Astrocyte (in vitro differentiated cells and primary cell): ENCODE measurements around the gene DGKB. TPM values are rescaled to one million over a fixed set of nuclear protein-coding genes. Genes with fewer than 3 reads are reported as not detected.

ENCODE experiments used
- DNase-seq: peaks from one replicate; pipeline ENCODE4 v3.0.0-alpha.2; 2010; ENCODE audit warnings: low read depth
- FAIRE-seq: peaks from 2 replicates; lab custom pipeline; 2011; peaks lifted over from hg19 to GRCh38; lab: Jason Lieb, UNC
- H2AFZ ChIP-seq: 2 replicates; pipeline ENCODE4 v1.6.0; 2012; ENCODE audit warnings: low read depth, low read length, inconsistent platforms
- H3K27ac ChIP-seq: 2 replicates; pipeline ENCODE4 v1.5.1; 2011; ENCODE audit warnings: low read depth, low read length, inconsistent platforms
- H3K27me3 ChIP-seq: 2 replicates; pipeline ENCODE4 v1.6.0; 2011; ENCODE audit warnings: low read length, inconsistent platforms; ENCODE audit not compliant: insufficient read depth
- H3K36me3 ChIP-seq: 2 replicates; pipeline ENCODE4 v1.5.1; 2011; ENCODE audit warnings: low read length, inconsistent platforms; ENCODE audit not compliant: insufficient read depth
- H3K4me1 ChIP-seq: 2 replicates; pipeline ENCODE4 v1.5.1; 2011; ENCODE audit warnings: low read length, inconsistent platforms; ENCODE audit not compliant: insufficient read depth
- H3K4me2 ChIP-seq: 2 replicates; pipeline ENCODE4 v1.6.0; 2012; ENCODE audit warnings: low read length, inconsistent platforms
- H3K4me3 ChIP-seq: 2 replicates; pipeline ENCODE4 v1.5.1; 2011; ENCODE audit warnings: low read depth, mild to moderate bottlenecking, low read length, inconsistent platforms; ENCODE audit not compliant: insufficient read depth
- H3K79me2 ChIP-seq: 2 replicates; pipeline ENCODE4 v1.6.0; 2012; ENCODE audit warnings: mild to moderate bottlenecking, low read length, inconsistent platforms; ENCODE audit not compliant: insufficient read depth
- H3K9ac ChIP-seq: 2 replicates; pipeline ENCODE4 v1.6.0; 2012; ENCODE audit warnings: mild to moderate bottlenecking, low read length, inconsistent platforms
- H3K9me3 ChIP-seq: 2 replicates; pipeline ENCODE4 v1.5.1; 2012; ENCODE audit warnings: low read depth, mild to moderate bottlenecking, low read length, inconsistent platforms; ENCODE audit not compliant: insufficient read depth
- H4K20me1 ChIP-seq: 2 replicates; pipeline ENCODE4 v1.6.0; 2012; ENCODE audit warnings: low read length, inconsistent platforms; ENCODE audit not compliant: insufficient read depth
- H3K27ac Mint-ChIP-seq: one replicate; pipeline ENCODE4 v1.8.0; 2021; ENCODE audit warnings: mild to moderate bottlenecking, mixed read lengths; ENCODE audit not compliant: unreplicated experiment
- H3K27me3 Mint-ChIP-seq: one replicate; pipeline ENCODE4 v1.8.0; 2021; ENCODE audit warnings: low read depth, mixed read lengths; ENCODE audit not compliant: unreplicated experiment
- H3K36me3 Mint-ChIP-seq: one replicate; pipeline ENCODE4 v1.8.0; 2021; ENCODE audit warnings: low read depth, mixed read lengths; ENCODE audit not compliant: unreplicated experiment
- H3K4me1 Mint-ChIP-seq: one replicate; pipeline ENCODE4 v1.8.0; 2021; ENCODE audit warnings: low read depth, mixed read lengths; ENCODE audit not compliant: unreplicated experiment
- H3K4me3 Mint-ChIP-seq: one replicate; pipeline ENCODE4 v1.8.0; 2021; ENCODE audit warnings: mild to moderate bottlenecking, moderate library complexity, mixed read lengths; ENCODE audit not compliant: unreplicated experiment
- H3K9me3 Mint-ChIP-seq: one replicate; pipeline ENCODE4 v1.8.0; 2021; ENCODE audit warnings: mild to moderate bottlenecking, mixed read lengths; ENCODE audit not compliant: unreplicated experiment
- EZH2 ChIP-seq: IDR thresholded peaks from 2 replicates; pipeline ENCODE4 v1.6.1; 2012; ENCODE audit warnings: mild to moderate bottlenecking, low read length, inconsistent platforms; ENCODE audit not compliant: insufficient read depth
- total RNA-seq: library from RNA; stranded (reverse); gene quantifications from 2 replicates; pipeline ENCODE4 v1.2.1, GENCODE V29; 2021
- TF ChIP-seq, protein P1 (sequence below): IDR thresholded peaks from 2 replicates; pipeline ENCODE4 v1.5.1; 2011; ENCODE audit warnings: low read depth, mild to moderate bottlenecking, inconsistent platforms, low read length, moderate library complexity; ENCODE audit not compliant: insufficient read depth

The DGKB gene
- total RNA-seq, 1 donor from 2014 or later, result 0.39 TPM

DNA sequence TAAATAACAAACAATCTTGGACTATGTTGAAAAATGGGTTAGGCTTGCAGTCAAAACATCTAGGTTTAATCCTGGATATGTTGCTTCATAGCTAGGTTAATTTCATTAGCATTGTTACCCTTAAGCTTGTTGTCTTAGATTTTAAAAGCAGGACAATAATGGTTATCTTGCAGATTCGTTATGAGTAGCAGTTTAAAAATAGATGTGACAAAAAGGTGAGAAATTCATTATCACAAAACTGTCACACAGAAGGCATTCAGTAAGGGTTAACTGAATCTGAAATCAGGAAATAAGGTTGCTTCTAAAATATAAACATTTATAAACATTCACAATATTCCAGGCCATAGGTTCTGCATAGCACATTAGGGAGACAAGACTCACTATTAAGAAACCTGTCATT is 483.9 kb downstream of the DGKB start:
- Histone ChIP-seq H3K79me2 (no peaks in the 10 kb centered on the region), H3K36me3 (no peaks in the 10 kb centered on the region), H3K9ac (no peak overlapping the region), H3K4me3 (no peak overlapping the region), H4K20me1 (no peaks in the 10 kb centered on the region), H3K27me3 (no peaks in the 10 kb centered on the region), H3K27ac (no peak overlapping the region), H3K4me1 (no peaks in the 10 kb centered on the region), H3K4me2 (no peak overlapping the region), H2AFZ (no peak overlapping the region), H3K9me3 (no peaks in the 10 kb centered on the region)
- Mint-ChIP-seq H3K4me3 (no peak overlapping the region), H3K4me1 (no peaks in the 10 kb centered on the region), H3K27ac (no peak overlapping the region), H3K27me3 (no peaks in the 10 kb centered on the region), H3K36me3 (no peaks in the 10 kb centered on the region), H3K9me3 (no peaks in the 10 kb centered on the region)
- FAIRE-seq (no peak), DNase-seq (no peak)
- TF ChIP-seq, protein P1, sequence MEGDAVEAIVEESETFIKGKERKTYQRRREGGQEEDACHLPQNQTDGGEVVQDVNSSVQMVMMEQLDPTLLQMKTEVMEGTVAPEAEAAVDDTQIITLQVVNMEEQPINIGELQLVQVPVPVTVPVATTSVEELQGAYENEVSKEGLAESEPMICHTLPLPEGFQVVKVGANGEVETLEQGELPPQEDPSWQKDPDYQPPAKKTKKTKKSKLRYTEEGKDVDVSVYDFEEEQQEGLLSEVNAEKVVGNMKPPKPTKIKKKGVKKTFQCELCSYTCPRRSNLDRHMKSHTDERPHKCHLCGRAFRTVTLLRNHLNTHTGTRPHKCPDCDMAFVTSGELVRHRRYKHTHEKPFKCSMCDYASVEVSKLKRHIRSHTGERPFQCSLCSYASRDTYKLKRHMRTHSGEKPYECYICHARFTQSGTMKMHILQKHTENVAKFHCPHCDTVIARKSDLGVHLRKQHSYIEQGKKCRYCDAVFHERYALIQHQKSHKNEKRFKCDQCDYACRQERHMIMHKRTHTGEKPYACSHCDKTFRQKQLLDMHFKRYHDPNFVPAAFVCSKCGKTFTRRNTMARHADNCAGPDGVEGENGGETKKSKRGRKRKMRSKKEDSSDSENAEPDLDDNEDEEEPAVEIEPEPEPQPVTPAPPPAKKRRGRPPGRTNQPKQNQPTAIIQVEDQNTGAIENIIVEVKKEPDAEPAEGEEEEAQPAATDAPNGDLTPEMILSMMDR, result no peak
- TF ChIP-seq EZH2, result no peak

DNA sequence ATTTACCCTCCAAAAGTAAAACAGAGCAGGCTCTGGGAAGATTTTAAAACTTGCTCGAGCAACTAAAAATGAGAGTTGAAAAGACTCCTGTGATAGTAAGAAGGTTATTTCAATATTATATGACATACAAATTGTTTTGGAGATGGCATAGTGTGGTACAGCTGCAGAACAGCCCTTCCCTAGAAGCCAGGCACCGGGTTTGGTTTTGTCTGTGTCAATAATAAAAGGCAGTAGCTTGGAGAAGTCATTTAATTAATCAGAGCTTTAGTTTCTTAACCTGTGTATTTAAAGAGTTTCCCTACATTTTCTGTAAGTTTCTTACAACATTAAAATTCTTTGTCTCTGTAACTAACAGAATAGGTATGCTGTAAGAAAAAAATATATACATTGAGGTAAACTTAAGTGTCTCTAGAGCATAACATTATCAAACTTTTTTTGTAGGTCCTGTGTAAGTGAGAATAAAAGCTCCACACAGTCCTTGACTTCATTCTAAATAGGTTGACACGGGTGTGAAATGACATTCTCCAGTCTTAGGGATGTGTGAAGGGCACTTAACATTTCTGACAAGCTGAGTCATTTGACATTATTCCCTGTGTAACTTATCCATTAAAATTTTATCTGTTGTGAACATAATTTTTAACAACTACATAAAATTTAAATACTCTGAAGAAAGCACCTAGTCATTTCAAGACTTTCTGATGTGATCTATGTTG is 488.1 kb downstream of the DGKB start:
- Mint-ChIP-seq H3K36me3 (no peaks in the 10 kb centered on the region), H3K9me3 (no peaks in the 10 kb centered on the region), H3K27ac (no peak overlapping the region), H3K27me3 (no peaks in the 10 kb centered on the region), H3K4me1 (no peaks in the 10 kb centered on the region), H3K4me3 (no peak overlapping the region)
- Histone ChIP-seq H3K9me3 (no peaks in the 10 kb centered on the region), H3K4me3 (no peak overlapping the region), H3K4me1 (no peaks in the 10 kb centered on the region), H3K4me2 (no peak overlapping the region), H3K9ac (no peak overlapping the region), H3K36me3 (no peaks in the 10 kb centered on the region), H3K27me3 (no peaks in the 10 kb centered on the region), H4K20me1 (no peaks in the 10 kb centered on the region), H3K79me2 (no peaks in the 10 kb centered on the region), H2AFZ (no peak overlapping the region), H3K27ac (no peak overlapping the region)
- no peak for TF ChIP-seq EZH2
- TF ChIP-seq, protein P1, result no peak
- no peak for DNase-seq
- FAIRE-seq, result no peak

DNA sequence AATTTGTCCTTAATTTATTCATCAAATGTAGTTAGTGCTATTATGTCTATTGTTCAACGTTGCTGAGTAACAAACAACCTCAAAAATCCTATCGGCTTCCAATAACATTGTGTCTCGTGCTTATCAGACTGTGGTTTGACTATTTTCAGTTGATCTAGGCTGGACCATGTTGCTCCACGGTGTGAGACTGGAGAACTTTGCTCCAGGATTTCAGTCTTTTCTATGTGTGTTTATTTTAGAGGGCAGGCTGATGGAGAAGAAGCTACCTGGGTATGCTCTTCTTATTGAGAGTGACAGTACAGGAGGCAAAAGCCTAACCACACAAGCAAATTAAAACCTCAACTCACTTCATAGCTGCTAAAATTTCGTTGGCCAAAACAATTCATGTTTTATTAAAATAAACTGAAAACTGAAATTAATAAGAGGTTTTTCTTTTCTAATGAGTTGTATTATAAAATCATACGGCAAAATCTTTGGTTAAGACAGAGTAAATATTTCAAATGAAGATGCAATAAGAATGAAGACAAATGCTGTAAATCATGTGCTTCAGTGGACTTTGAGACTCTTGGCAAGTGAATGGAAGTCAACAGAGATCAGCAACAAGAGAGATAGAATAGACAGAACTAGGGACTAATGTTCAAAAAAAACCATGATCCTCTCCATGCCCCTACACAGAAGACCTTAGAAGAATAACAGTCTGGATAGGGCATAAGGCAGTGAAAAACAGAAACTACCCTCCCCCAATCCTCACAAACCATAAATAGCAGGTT is 495.1 kb downstream of the DGKB start:
- Mint-ChIP-seq H3K27me3 (no peaks in the 10 kb centered on the region), H3K27ac (no peak overlapping the region), H3K4me3 (no peak overlapping the region)

More for the DNA sequence above, 495.1 kb downstream of the DGKB start:
- no peaks in the 10 kb centered on the region for H3K9me3 ChIP-seq
- H3K79me2 ChIP-seq, result no peaks in the 10 kb centered on the region
- FAIRE-seq, result no peak
- H3K9ac ChIP-seq, result no peak overlapping the region
- no peak for DNase-seq
- H4K20me1 ChIP-seq, result no peaks in the 10 kb centered on the region
- H3K4me1 Mint-ChIP-seq, result peaks cover 5% of the 10 kb centered on the region
- H3K36me3 Mint-ChIP-seq, result no peaks in the 10 kb centered on the region
- H3K4me2 ChIP-seq, result no peak overlapping the region
- H3K9me3 Mint-ChIP-seq, result no peaks in the 10 kb centered on the region
- no peak for TF ChIP-seq EZH2
- TF ChIP-seq, protein P1, result no peak
- H3K4me1 ChIP-seq, result no peaks in the 10 kb centered on the region
- H3K36me3 ChIP-seq, result no peaks in the 10 kb centered on the region
- H2AFZ ChIP-seq, result no peak overlapping the region
- no peak overlapping the region for H3K4me3 ChIP-seq
- no peak overlapping the region for H3K27ac ChIP-seq
- H3K27me3 ChIP-seq, result no peaks in the 10 kb centered on the region
